NCI-H2227 treated with DMSO at 0.1 percent for 48 hours (cell line): ENCODE results near the gene HERPUD1.
A peak's percentile ranks its signal among the peaks of the same experiment; 100 is the strongest.
"Not testable (repeated sequence)": the region's sequence is repeated elsewhere in the genome, so short reads cannot be mapped to it uniquely, and the experiment has no call there.

Source experiments
- DNase-seq: peaks from one replicate; lab custom pipeline; 2025; lab: John Stamatoyannopoulos, UW

HERPUD1 gene

GRCh38 chr16:56911771-56912571 is 20.0 kb upstream of the HERPUD1 start:
- no peak for DNase-seq

GRCh38 chr16:56912746-56913708 is 18.9 kb upstream of the HERPUD1 start:
- no peak for DNase-seq

- no peak for DNase-seq
Observed at GRCh38 chr16:56914896-56915295, 17.0 kb upstream of the HERPUD1 start.

GRCh38 chr16:56915336-56916119 is 16.4 kb upstream of the HERPUD1 start:
- no peak for DNase-seq

- DNase-seq, result no peak
Observed at GRCh38 chr16:56916571-56917403, 15.2 kb upstream of the HERPUD1 start.

- DNase-seq, result no peak
Observed at GRCh38 chr16:56918467-56919012, 13.4 kb upstream of the HERPUD1 start.

- no peak for DNase-seq
Observed at GRCh38 chr16:56919099-56919800, 12.7 kb upstream of the HERPUD1 start.

GRCh38 chr16:56921571-56921970 is 10.4 kb upstream of the HERPUD1 start:
- DNase-seq, result no peak

GRCh38 chr16:56923481-56924091 is 8.4 kb upstream of the HERPUD1 start:
- DNase-seq, result no peak

GRCh38 chr16:56927471-56927870 is 4.5 kb upstream of the HERPUD1 start:
- no peak for DNase-seq

GRCh38 chr16:56929639-56930038 is 2.3 kb upstream of the HERPUD1 start:
- DNase-seq, result no peak

GRCh38 chr16:56930486-56931270 is 1.3 kb upstream of the HERPUD1 start:
- no peak for DNase-seq

GRCh38 chr16:56931271-56931891 is 561 bp upstream of the HERPUD1 start:
- peak; percentile 11 for DNase-seq

- DNase-seq, result peak; percentile 36
Observed at GRCh38 chr16:56932721-56933619, 1.0 kb downstream of the HERPUD1 start.

- no peak for DNase-seq
Observed at GRCh38 chr16:56933828-56934598, 2.1 kb downstream of the HERPUD1 start.

GRCh38 chr16:56934599-56935145 is 2.7 kb downstream of the HERPUD1 start:
- DNase-seq, result not testable (repeated sequence)
